GM12878 (cell line): ENCODE data around the gene LIMK1. TPM values are rescaled to one million over a fixed set of nuclear protein-coding genes. Genes with fewer than 3 reads are reported as not detected.

ENCODE experiments used
- ATAC-seq: fragments of 200-7000 bp; cut with Tn5 transposase; 3 replicates; pipeline ENCODE4 v1.9.1; 2020; ENCODE audit warnings: mild to moderate bottlenecking, moderate library complexity
- BruUV-seq: library from RNA; stranded (reverse); fragments of 400-500 nt; replicated peaks from 2 replicates; lab custom pipeline; 2021; lab: Mats Ljungman, UMichigan
- CTCF ChIA-PET: fragments of 300-600 bp; sonication (Branson Sonifier 250); formaldehyde crosslinking; extraction: SDS; loops from one replicate; lab custom pipeline; 2021; ENCODE audit warnings: inconsistent platforms; lab: Yijun Ruan, JAX
- POLR2A ChIA-PET: fragments of 350-600 bp; formaldehyde crosslinking; extraction: SDS; loops from one replicate; lab custom pipeline; 2021; ENCODE audit warnings: inconsistent platforms; lab: Charles Lee
- RAD21 ChIA-PET: fragments of 300-600 bp; sonication (Branson Sonifier 250); formaldehyde crosslinking; loops from one replicate; lab custom pipeline; 2023; ENCODE audit warnings: antibody characterized with exemption; ENCODE audit not compliant: unreplicated experiment; lab: Charles Lee
- SMC1A ChIA-PET: fragments of 300-600 bp; sonication (Branson Sonifier 250); formaldehyde crosslinking; loops from one replicate; lab custom pipeline; 2023; ENCODE audit not compliant: unreplicated experiment, uncharacterized antibody; lab: Charles Lee
- DNase-seq: peaks from one replicate; pipeline ENCODE4 v3.0.0-alpha.2; 2011; ENCODE audit warnings: low read depth, low spot score
- FAIRE-seq: peaks from 3 replicates; lab custom pipeline; 2011; peaks lifted over from hg19 to GRCh38; lab: Jason Lieb, UNC
- H2AFZ ChIP-seq: 2 replicates; pipeline ENCODE4 v1.6.0; 2011; ENCODE audit warnings: low read depth, low read length, control low read depth; ENCODE audit not compliant: control insufficient read depth
- H3K27ac ChIP-seq: 2 replicates; pipeline ENCODE4 v1.5.1; 2011; ENCODE audit warnings: control low read depth; ENCODE audit not compliant: control insufficient read depth, insufficient read depth
- H3K27me3 ChIP-seq, 2 experiments: replicated peaks in 1 of 2; 2 replicates each; pipeline versions ENCODE4 v1.6.0 to v1.6.1; 2011; ENCODE audit warnings: low read length in 1 of 2; ENCODE audit not compliant: control insufficient read depth in 2 of 2, insufficient read depth in 2 of 2
- H3K36me3 ChIP-seq, 2 experiments: 2 replicates each; pipeline ENCODE4 v1.5.1; 2011; ENCODE audit warnings: low read length in 1 of 2; ENCODE audit not compliant: control insufficient read depth in 2 of 2, insufficient read depth in 2 of 2
- H3K4me1 ChIP-seq: 2 replicates; pipeline ENCODE4 v1.6.1; 2011; ENCODE audit warnings: mild to moderate bottlenecking, low read length, moderate library complexity, mixed read lengths; ENCODE audit not compliant: control insufficient read depth, insufficient read depth
- H3K4me2 ChIP-seq: 2 replicates; pipeline ENCODE4 v1.6.0; 2011; ENCODE audit warnings: control low read depth; ENCODE audit not compliant: control insufficient read depth, insufficient read depth
- H3K4me3 ChIP-seq: fragments of 200-600 bp; sonication (generic); 2 replicates; pipeline ENCODE4 v1.5.1; 2016
- H3K79me2 ChIP-seq: 2 replicates; pipeline ENCODE4 v1.6.0; 2011; ENCODE audit warnings: low read length; ENCODE audit not compliant: control insufficient read depth, insufficient read depth
- H3K9ac ChIP-seq: 2 replicates; pipeline ENCODE4 v1.8.0; 2011; ENCODE audit warnings: low read length, control low read depth, mixed read lengths; ENCODE audit not compliant: control insufficient read depth, insufficient read depth
- H3K9me3 ChIP-seq: replicated peaks from 3 replicates; pipeline ENCODE4 v1.5.1; 2011; ENCODE audit warnings: mild to moderate bottlenecking, low read length; ENCODE audit not compliant: control insufficient read depth, insufficient read depth
- H4K20me1 ChIP-seq: 2 replicates; pipeline ENCODE4 v1.6.0; 2011; ENCODE audit not compliant: control insufficient read depth, insufficient read depth
- ETV6 ChIP-seq, 2 experiments: fragments of 450-650 bp in 1 of 2; IDR thresholded peaks in 1 of 2; conservative IDR thresholded peaks in 1 of 2; 2 replicates each; pipeline ENCODE4 v1.6.1; 2014; ENCODE audit warnings: antibody characterized with exemption in 1 of 2, borderline replicate concordance in 1 of 2, low read depth in 1 of 2, mild to moderate bottlenecking in 1 of 2, moderate library complexity in 1 of 2
- IKZF1 ChIP-seq: fragments of 450-650 bp; conservative IDR thresholded peaks from 2 replicates; pipeline ENCODE4 v1.6.1; 2017; ENCODE audit warnings: antibody characterized with exemption, mild to moderate bottlenecking
- NBN ChIP-seq: fragments of 450-650 bp; IDR thresholded peaks from 2 replicates; pipeline ENCODE4 v1.6.1; 2016
- NFIC ChIP-seq: IDR thresholded peaks from 2 replicates; pipeline ENCODE4 v1.6.1; 2012; ENCODE audit warnings: low read depth, mild to moderate bottlenecking, inconsistent platforms, low read length, moderate library complexity
- POU2F2 ChIP-seq: IDR thresholded peaks from 3 replicates; pipeline ENCODE4 v1.6.1; 2011; ENCODE audit warnings: low read depth, mild to moderate bottlenecking, low read length, borderline replicate concordance
- RB1 ChIP-seq: fragments of 450-650 bp; formaldehyde crosslinking; IDR thresholded peaks from 2 replicates; pipeline ENCODE4 v1.6.1; 2017; ENCODE audit warnings: mild to moderate bottlenecking, borderline replicate concordance
- RFX5 ChIP-seq: IDR thresholded peaks from 2 replicates; pipeline ENCODE4 v1.6.1; 2011; ENCODE audit warnings: low read depth, low read length, improper control_type of control experiment
- SREBF2 ChIP-seq: IDR thresholded peaks from 2 replicates; pipeline ENCODE4 v1.6.1; 2012; ENCODE audit warnings: mild to moderate bottlenecking, low read length
- TCF3 ChIP-seq: IDR thresholded peaks from 2 replicates; pipeline ENCODE4 v1.6.1; 2012; ENCODE audit warnings: low read depth, mild to moderate bottlenecking, low read length, borderline replicate concordance; ENCODE audit not compliant: insufficient read depth
- ZNF274 ChIP-seq: IDR thresholded peaks from one replicate; pipeline ENCODE4 v1.8.0; 2011; ENCODE audit not compliant: insufficient read length, insufficient read depth
- WGBS: methylation state at CpG from one replicate; pipeline ENCODE4 v1.1.6; 2016; ENCODE audit warnings: low lambda C conversion rate; ENCODE audit not compliant: insufficient replicate concordance, insufficient coverage; ENCODE audit errors: missing lambda C conversion rate; 5-methylcytosine and 5-hydroxymethylcytosine counted together
- in situ Hi-C: fragments of 300-500 bp; cut with MboI; formaldehyde crosslinking; loops from 9 replicates; pipeline ENCODE4 v1.14.3; 2018; ENCODE audit warnings: mixed read lengths
- intact Hi-C: fragments of 100-400 bp; cut with micrococcal nuclease; formaldehyde crosslinking; loops from one replicate; pipeline ENCODE4 v1.14.2; 2022; ENCODE audit not compliant: unreplicated experiment
- polyA plus RNA-seq, 11 experiments: library from polyadenylated mRNA; depleted of rRNA in 4 of 11; unstranded in 6 of 11; stranded (reverse) in 5 of 11; fragments of >200 nt; fragmentation: Nextera tagmentation in 4 of 11; fragmentation: Illumina TruSeq in 1 of 11; extraction: Ambion mirVana in 4 of 11; extraction: Trizol in 1 of 11; gene quantifications; 1 replicate in 1 of 11; 2 replicates in 10 of 11; pipeline versions ENCODE4 v1.2.1 to v1.2.3, GENCODE V29; 2011 to 2016; ENCODE audit warnings: inconsistent platforms in 2 of 11, missing spikeins in 2 of 11, low read depth in 1 of 11
- total RNA-seq, 4 experiments: library from RNA; depleted of rRNA in 3 of 4; stranded (reverse); fragments of >200 nt in 3 of 4; fragmentation: Illumina TruSeq in 1 of 4; extraction: Trizol in 1 of 4; gene quantifications; 2 replicates each; pipeline versions ENCODE4 v1.2.1 to v1.2.3, GENCODE V29; 2013 to 2021
- TF ChIP-seq, protein P1 (sequence below): fragments of 150-350 bp; IDR thresholded peaks from 2 replicates; pipeline ENCODE4 v1.6.1; 2014; ENCODE audit warnings: mild to moderate bottlenecking, low read depth, low read length
- TF ChIP-seq, protein P2 (sequence below): fragments of 450-650 bp; IDR thresholded peaks from 2 replicates; pipeline ENCODE4 v1.6.1; 2017; ENCODE audit warnings: mild to moderate bottlenecking
- TF ChIP-seq, protein P3 (sequence below): fragments of 450-650 bp; IDR thresholded peaks from 2 replicates; pipeline ENCODE4 v1.6.1; 2018; ENCODE audit warnings: mild to moderate bottlenecking, low read depth, moderate library complexity; ENCODE audit not compliant: partially characterized antibody
- TF ChIP-seq, protein P4 (sequence below): fragments of 450-650 bp; IDR thresholded peaks from 2 replicates; pipeline ENCODE4 v1.6.1; 2014; ENCODE audit warnings: mild to moderate bottlenecking
- TF ChIP-seq, protein P5 (sequence below): fragments of 450-650 bp; IDR thresholded peaks from 2 replicates; pipeline ENCODE4 v1.6.1; 2017; ENCODE audit warnings: low read depth, mild to moderate bottlenecking, moderate library complexity

Gene LIMK1
- total and polyA plus RNA-seq, 10 of the 15 experiments (the other 5 are each of a cell fraction or from before 2014, with no cell fraction given): 0.71 to 59.4 (median 28.8) TPM

DNA sequence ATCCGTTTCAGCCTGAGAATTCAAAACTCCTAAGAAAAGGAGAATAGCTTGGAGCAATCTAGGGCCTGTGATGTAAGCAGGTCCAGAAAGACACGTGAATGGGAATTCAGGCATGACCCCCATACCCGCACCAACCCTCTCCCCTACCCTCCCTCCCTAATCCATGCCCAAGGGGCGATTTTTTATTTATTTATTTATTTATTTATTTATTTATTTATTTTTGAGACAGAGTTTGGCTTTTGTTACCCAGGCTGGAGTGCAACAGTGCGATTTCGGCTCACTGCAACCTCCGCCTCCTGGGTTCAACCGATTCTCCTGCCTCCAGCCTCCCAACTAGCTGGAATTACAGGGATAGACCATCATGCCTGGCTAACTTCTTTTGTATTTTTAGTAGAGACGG is 74.0 kb downstream of the LIMK1 start:
- ChIA-PET RAD21 (no interaction called here), POLR2A (no interaction called here), SMC1A (interaction anchor here (1.2 kb wide), 1 partner anchor 21 kb away, joined by 4 read pairs; no protein-coding TSS in a partner anchor), CTCF (no interaction called here)
- no peak overlapping the region for H3K4me2 ChIP-seq
- no peak for ATAC-seq
- intact Hi-C loops (no loop called here), in situ Hi-C loops (no loop called here)
- H3K9ac ChIP-seq: no peak overlapping the region
- 64% methylated on average over 9 of the region's 9 CpGs for whole genome bisulfite sequencing
- H4K20me1 ChIP-seq: no peaks in the 10 kb centered on the region
- no peak overlapping the region for H3K27ac ChIP-seq
- H3K36me3 ChIP-seq: no peaks in the 10 kb centered on the region
- no peaks in the 10 kb centered on the region for H3K79me2 ChIP-seq
- no peak overlapping the region for H3K4me3 ChIP-seq
- no peak overlapping the region for H2AFZ ChIP-seq
- no peaks in the 10 kb centered on the region for H3K4me1 ChIP-seq
- DNase-seq: no peak
- BruUV-seq: no TSS peak
- no peak for FAIRE-seq
- no peaks in the 10 kb centered on the region for H3K27me3 ChIP-seq
- H3K9me3 ChIP-seq: no peaks in the 10 kb centered on the region
- TF ChIP-seq ETV6 (conservative IDR thresholded peaks at IDR 0.05 in 1 of 2, IDR thresholded peaks at IDR 0.05 in 1 of 2; ENCODE audit: borderline replicate concordance in 1 of 2, low read depth in 1 of 2): no peak
- TF ChIP-seq, protein P1, sequence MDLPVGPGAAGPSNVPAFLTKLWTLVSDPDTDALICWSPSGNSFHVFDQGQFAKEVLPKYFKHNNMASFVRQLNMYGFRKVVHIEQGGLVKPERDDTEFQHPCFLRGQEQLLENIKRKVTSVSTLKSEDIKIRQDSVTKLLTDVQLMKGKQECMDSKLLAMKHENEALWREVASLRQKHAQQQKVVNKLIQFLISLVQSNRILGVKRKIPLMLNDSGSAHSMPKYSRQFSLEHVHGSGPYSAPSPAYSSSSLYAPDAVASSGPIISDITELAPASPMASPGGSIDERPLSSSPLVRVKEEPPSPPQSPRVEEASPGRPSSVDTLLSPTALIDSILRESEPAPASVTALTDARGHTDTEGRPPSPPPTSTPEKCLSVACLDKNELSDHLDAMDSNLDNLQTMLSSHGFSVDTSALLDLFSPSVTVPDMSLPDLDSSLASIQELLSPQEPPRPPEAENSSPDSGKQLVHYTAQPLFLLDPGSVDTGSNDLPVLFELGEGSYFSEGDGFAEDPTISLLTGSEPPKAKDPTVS: no peak
- TF ChIP-seq, protein P2, sequence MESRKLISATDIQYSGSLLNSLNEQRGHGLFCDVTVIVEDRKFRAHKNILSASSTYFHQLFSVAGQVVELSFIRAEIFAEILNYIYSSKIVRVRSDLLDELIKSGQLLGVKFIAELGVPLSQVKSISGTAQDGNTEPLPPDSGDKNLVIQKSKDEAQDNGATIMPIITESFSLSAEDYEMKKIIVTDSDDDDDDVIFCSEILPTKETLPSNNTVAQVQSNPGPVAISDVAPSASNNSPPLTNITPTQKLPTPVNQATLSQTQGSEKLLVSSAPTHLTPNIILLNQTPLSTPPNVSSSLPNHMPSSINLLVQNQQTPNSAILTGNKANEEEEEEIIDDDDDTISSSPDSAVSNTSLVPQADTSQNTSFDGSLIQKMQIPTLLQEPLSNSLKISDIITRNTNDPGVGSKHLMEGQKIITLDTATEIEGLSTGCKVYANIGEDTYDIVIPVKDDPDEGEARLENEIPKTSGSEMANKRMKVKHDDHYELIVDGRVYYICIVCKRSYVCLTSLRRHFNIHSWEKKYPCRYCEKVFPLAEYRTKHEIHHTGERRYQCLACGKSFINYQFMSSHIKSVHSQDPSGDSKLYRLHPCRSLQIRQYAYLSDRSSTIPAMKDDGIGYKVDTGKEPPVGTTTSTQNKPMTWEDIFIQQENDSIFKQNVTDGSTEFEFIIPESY: no peak
- TF ChIP-seq RFX5: no peak
- no peak for TF ChIP-seq ZNF274
- TF ChIP-seq TCF3: no peak
- TF ChIP-seq, protein P3, sequence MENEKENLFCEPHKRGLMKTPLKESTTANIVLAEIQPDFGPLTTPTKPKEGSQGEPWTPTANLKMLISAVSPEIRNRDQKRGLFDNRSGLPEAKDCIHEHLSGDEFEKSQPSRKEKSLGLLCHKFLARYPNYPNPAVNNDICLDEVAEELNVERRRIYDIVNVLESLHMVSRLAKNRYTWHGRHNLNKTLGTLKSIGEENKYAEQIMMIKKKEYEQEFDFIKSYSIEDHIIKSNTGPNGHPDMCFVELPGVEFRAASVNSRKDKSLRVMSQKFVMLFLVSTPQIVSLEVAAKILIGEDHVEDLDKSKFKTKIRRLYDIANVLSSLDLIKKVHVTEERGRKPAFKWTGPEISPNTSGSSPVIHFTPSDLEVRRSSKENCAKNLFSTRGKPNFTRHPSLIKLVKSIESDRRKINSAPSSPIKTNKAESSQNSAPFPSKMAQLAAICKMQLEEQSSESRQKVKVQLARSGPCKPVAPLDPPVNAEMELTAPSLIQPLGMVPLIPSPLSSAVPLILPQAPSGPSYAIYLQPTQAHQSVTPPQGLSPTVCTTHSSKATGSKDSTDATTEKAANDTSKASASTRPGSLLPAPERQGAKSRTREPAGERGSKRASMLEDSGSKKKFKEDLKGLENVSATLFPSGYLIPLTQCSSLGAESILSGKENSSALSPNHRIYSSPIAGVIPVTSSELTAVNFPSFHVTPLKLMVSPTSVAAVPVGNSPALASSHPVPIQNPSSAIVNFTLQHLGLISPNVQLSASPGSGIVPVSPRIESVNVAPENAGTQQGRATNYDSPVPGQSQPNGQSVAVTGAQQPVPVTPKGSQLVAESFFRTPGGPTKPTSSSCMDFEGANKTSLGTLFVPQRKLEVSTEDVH: no peak
- TF ChIP-seq NFIC: no peak
- TF ChIP-seq NBN: no peak
- TF ChIP-seq IKZF1: no peak
- TF ChIP-seq, protein P4, sequence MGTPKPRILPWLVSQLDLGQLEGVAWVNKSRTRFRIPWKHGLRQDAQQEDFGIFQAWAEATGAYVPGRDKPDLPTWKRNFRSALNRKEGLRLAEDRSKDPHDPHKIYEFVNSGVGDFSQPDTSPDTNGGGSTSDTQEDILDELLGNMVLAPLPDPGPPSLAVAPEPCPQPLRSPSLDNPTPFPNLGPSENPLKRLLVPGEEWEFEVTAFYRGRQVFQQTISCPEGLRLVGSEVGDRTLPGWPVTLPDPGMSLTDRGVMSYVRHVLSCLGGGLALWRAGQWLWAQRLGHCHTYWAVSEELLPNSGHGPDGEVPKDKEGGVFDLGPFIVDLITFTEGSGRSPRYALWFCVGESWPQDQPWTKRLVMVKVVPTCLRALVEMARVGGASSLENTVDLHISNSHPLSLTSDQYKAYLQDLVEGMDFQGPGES: no peak
- TF ChIP-seq SREBF2: no peak
- TF ChIP-seq RB1: no peak
- no peak for TF ChIP-seq POU2F2
- TF ChIP-seq, protein P5, sequence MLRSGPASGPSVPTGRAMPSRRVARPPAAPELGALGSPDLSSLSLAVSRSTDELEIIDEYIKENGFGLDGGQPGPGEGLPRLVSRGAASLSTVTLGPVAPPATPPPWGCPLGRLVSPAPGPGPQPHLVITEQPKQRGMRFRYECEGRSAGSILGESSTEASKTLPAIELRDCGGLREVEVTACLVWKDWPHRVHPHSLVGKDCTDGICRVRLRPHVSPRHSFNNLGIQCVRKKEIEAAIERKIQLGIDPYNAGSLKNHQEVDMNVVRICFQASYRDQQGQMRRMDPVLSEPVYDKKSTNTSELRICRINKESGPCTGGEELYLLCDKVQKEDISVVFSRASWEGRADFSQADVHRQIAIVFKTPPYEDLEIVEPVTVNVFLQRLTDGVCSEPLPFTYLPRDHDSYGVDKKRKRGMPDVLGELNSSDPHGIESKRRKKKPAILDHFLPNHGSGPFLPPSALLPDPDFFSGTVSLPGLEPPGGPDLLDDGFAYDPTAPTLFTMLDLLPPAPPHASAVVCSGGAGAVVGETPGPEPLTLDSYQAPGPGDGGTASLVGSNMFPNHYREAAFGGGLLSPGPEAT: no peak
